ENCODE results near the gene PLEK2.
"Not testable (repeated sequence)": the region's sequence is repeated elsewhere in the genome, so short reads cannot be mapped to it uniquely, and the experiment has no call there.

Gene PLEK2

GRCh38 chr14:67358924-67359774 lies 52.8 kb downstream of the PLEK2 start:
- peak; percentile 6 for DNase-seq

DNA sequence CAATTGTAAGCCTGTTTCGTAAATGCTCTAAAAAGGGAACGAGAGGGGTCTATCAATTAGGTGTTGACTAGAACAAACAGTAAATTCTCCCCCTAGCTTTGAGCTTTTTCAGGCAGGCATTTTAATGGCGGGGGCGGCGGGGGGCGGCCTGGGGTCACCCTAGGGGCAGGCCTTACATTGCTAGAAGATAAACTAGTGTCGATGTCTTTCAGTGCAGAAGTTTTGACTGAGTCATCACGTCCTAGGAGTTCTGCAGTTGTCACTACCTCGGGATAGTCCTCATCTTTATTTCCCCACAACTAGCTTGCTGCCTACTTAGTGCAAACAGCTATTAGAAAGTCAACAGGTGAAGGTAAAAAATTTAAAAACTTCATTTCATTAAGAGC lies 54.0 kb downstream of the PLEK2 start:
- no peak for DNase-seq

GRCh38 chr14:67357186-67357968 lies 54.6 kb downstream of the PLEK2 start:
- DNase-seq: no peak

GRCh38 chr14:67352055-67352454 lies 59.9 kb downstream of the PLEK2 start:
- DNase-seq: no peak

GRCh38 chr14:67345583-67345982 lies 66.4 kb downstream of the PLEK2 start:
- no peak for DNase-seq

DNA sequence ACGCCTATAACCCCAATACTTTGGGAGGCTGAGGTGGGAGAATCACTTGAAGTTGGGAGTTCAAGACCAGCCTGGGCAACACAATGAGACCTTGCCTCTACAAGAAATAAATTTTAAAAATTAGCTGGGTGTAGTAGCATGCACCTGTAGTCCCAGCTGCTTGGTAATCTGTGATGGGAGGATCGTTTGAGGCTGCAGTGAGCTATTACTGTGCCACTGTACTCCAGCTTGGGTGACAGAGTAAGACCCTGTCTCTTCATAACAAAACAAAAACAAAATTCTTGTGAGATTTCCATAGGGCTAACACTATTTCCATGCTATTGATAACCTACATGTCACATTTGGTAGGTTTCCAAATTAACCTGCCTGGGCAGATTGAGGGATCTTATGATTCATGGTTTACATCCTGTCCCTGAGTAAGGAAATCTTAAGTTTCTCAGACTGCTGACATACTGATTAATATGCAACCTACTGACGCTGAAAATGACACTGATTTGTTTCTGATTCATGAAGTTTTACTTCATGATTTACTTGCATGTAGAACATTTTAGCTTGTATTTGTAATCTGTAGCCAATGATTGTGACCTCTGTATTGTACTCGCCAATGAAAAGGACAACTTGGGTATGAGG lies 68.2 kb downstream of the PLEK2 start:
- no peak for DNase-seq

GRCh38 chr14:67341231-67341630 lies 70.7 kb downstream of the PLEK2 start:
- not testable (repeated sequence) for DNase-seq

Data from NCI-H2171 (cell line).